Right ventricle myocardium superior (tissue), 1 donor: Measurements from ENCODE around the gene GRID1. TPM values are rescaled to one million over a fixed set of nuclear protein-coding genes. Genes with fewer than 3 reads are reported as not detected.
"Not testable (repeated sequence)": the region's sequence is repeated elsewhere in the genome, so short reads cannot be mapped to it uniquely, and the experiment has no call there.

Source experiments
- ATAC-seq: fragments of 200-7000 bp; cut with Tn5 transposase; one replicate; pipeline ENCODE4 v1.9.1; 2020; ENCODE audit warnings: mild to moderate bottlenecking; ENCODE audit not compliant: poor library complexity
- DNase-seq: peaks from one replicate; pipeline ENCODE4 v3.0.0-alpha.2; 2020
- intact Hi-C: fragments of 100-400 bp; cut with DNase I; formaldehyde crosslinking; loops from one replicate; pipeline ENCODE4 v1.11.2; 2022
- total RNA-seq: library from RNA; stranded (reverse); fragmentation: NEBNext Ultra II Directional; extraction: Animal tissue kit (Norgen Biotek cat#: 25700); gene quantifications from one replicate; pipeline ENCODE4 v1.2.1, GENCODE V29; 2021
- donor health status: DM: no; HTN: yes; CAD: no; lungs with severe emphysema.

Gene GRID1
- total RNA-seq, 1 donor from 2014 or later: 1.1 TPM

DNA sequence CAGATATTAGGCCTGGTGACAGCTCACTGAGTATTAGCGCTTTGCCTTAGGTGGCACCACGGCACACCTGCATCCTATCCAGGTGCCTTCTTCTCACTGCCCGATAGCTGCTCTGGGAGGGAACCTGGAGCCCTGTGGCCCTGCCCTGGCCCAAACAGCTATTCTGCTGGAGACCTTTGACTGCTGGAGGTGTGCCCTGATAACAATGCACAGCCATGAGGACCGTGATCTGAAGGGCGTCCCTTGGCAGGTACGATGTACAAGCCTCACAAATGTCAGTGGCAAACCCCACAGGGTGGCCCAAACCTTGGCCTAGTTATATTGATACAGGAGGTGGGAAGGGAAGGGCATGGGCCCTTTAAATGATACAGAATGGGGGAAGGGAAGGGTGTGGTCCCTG is 259.5 kb downstream of the GRID1 start:
- ATAC-seq: no peak
- intact Hi-C loops: no loop called here
- DNase-seq: no peak

DNA sequence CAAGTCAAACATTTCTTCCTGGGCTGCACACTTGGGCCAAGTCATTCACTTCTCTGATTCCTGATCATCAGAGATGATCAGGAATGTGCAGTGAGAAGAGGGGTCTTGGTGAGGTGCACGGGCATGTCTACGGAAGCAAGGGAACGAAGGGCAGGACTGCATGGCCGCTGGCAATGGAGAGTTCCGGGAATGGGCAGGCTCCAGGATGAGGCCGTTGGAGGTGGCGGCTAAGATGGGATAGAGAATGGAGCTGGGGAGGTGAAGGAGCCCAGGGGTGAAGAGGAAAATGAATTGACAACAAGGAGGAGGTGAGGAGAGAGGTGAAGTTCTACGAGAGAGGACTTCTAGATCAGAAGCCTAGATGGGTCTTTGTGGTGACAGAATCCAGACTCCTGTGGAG is 260.0 kb downstream of the GRID1 start:
- ATAC-seq (no peak), DNase-seq (no peak)
- intact Hi-C loops: no loop called here

DNA sequence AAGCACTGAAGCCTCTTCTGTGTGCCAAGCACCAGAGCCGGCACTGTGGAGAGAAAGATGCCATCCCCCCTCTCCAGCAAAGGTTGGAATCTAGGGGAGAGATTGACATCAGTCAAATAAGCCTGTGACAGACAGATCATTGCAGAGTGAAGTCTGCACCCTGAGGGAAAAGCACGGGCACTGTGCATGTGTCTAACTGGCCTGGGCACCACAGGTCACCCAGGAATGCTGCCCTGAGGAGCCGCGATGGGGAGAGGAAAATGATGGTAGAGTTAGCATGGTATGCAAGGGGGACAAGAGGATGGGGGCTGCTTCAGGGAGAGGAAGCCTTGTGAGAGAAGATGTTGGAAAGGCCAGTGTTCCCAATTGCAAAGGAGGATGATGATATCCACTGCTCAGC is 261.0 kb downstream of the GRID1 start:
- DNase-seq (no peak), ATAC-seq (no peak)
- intact Hi-C loops: no loop called here

DNA sequence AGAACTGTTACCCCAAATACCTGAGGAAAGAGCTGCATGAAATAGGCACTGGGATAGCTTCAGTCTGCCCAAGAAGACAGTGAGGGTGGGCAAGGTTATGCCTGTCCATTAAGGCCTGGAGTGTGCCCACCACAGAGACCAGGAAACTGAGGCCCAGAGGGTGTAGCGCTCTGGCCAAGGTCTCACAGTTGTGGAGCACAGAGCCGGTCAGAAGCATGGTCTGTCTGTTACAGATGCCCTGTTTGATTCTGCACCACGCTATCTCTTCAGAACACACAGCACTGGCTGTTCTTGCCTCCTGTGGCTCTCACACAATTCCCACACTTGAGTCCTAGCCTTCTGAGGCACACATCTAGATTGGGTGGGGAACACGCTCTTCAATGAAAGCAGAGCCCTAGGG is 261.4 kb downstream of the GRID1 start:
- no peak for ATAC-seq
- no peak for DNase-seq
- intact Hi-C loops: no loop called here

DNA sequence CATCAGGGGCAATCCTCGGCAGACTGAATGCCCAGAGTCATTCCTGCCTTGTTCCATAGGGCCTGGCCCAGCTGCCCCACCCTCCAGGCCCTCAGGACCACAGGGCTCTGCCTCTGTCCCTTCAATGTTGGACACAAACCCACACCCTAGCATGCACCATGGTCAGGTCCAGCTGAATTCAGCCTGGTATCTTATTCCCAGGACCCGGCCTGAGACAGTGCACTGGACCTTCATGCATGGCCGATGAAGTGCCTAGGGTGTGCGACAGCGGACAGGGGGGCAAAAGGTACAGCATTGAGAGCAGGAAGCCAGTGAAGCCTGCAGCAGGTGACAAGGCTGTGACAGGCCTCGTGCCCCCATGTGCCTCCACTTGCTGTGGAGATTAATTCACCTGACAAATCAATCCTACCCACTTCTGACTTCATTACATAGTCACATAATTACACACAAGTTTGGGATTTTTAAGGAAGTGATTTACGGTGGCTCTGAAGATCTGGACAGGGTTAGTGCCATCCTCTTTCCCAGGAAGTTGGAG is 261.9 kb downstream of the GRID1 start:
- no peak for ATAC-seq
- no peak for DNase-seq
- intact Hi-C loops: no loop called here

DNA sequence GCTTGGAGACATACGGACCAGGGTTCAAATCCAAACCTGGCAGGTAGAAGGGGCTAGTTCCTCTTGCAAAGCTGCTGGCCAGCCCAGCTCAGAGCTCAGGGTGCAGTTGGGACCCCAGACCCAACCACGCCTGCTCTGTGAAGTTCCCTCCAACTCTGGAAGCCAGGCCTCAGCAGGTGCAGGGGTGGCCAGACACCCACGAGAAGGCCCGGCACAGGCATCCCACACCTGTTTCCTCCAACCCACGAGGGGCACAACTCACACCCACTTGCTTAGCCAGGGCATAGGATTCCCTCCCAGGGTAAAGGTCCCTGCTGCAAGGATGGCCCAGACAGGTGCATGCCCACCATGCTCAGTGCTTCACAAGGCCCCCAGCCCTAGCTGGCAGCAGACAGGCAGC is 262.4 kb downstream of the GRID1 start:
- DNase-seq: no peak

DNA sequence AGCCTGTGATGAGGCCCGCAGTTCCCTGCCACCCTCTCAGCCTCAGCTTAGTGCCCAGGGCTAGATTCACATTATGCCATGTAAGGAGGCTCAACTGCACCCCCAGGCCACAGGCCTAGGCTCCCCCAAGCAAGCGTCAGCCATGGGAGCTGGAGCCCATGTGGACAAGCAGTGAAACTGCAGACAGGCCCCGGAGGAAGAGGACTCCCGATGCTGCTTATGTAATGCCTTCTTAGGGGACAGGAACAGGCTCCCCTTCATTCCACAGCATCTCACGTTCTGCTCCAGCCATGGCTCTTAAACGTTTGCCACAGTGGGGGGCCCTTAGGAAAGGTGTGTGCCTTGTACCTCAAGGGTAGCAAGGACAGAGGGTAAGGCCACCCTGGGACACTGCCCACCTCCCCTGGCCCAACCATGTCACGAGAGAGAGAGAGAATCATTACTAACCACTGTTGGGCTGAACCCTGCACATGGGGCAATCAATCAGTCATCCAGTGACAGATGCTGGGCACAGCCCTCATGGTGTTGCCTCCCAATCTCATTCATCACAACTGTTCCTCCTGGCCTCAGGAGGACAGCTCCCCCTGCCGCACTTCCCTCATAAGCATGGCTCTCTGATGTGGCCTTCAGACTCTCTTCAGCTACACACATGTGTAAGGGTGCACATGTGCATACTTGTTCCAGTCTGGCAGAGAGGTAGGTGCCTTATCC is 263.0 kb downstream of the GRID1 start:
- intact Hi-C loops: no loop called here

More for the DNA sequence above, 262.4 kb downstream of the GRID1 start:
- intact Hi-C loops: no loop called here
- no peak for ATAC-seq

DNA sequence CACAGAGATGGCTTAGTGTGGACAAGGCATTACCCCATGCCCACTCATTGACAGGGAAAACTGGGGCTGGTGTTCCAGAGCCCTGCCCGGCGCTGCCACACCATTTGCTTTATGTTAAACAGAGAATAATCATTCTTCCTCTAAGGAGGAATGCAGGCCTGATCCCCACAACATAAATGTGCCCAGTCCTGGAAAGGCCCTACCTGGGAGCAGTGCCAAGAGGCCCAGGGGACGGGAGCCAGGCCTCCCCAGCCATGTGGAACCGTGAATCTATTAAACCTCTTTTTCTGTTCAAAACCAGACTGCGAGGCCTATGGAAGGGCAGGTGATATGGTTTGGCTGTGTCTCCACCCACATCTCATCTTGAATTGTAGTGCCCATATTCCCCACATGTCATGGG is 264.1 kb downstream of the GRID1 start:
- intact Hi-C loops: no loop called here
- DNase-seq (no peak), ATAC-seq (no peak)

More for the DNA sequence above, 263.0 kb downstream of the GRID1 start:
- DNase-seq (no peak), ATAC-seq (no peak)

DNA sequence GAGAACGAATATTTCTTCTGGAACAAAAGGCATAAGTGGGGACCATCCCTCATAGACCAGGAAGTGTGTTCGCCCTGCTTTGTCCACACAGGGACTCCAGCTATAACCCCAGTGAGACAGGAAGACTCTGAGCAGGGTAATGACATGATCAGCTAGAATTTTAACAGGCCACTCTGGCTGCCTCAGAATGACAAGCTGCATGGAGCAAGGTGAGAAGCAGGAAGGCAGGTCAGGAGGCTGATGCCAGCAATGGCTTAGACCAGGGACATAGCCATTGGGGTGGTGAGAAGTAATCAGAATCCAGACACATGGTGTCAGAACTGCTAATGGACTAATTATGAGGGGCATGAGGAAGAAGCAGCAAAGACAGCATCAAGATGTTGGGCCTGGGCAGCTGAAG is 264.6 kb downstream of the GRID1 start:
- no peak for ATAC-seq
- DNase-seq: no peak
- intact Hi-C loops: no loop called here

DNA sequence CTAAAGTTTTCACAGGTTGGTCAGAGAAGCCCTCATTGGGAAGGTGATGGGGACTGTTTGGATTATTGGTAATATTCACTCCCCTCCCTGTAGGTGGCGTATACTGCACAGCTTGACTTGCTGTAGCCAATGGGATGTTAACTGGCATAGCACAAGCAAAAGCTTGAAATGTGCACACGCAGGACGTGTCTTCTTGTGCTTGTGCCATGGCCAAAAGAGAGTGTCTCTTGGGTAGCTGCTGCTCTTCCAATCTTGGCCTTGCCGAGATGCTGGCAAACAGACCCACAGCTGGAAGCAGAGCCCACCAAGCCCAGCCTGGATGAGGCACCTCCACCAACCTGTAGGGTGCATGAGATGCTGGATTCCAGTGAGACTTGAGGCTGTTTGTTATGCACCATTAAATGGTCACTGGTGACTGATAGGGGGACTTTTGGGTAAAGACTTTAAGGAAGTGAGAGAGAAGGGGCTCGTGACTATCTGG is 266.0 kb downstream of the GRID1 start:
- ATAC-seq (peak; percentile 41), DNase-seq (no peak)
- intact Hi-C loops: no loop called here

DNA sequence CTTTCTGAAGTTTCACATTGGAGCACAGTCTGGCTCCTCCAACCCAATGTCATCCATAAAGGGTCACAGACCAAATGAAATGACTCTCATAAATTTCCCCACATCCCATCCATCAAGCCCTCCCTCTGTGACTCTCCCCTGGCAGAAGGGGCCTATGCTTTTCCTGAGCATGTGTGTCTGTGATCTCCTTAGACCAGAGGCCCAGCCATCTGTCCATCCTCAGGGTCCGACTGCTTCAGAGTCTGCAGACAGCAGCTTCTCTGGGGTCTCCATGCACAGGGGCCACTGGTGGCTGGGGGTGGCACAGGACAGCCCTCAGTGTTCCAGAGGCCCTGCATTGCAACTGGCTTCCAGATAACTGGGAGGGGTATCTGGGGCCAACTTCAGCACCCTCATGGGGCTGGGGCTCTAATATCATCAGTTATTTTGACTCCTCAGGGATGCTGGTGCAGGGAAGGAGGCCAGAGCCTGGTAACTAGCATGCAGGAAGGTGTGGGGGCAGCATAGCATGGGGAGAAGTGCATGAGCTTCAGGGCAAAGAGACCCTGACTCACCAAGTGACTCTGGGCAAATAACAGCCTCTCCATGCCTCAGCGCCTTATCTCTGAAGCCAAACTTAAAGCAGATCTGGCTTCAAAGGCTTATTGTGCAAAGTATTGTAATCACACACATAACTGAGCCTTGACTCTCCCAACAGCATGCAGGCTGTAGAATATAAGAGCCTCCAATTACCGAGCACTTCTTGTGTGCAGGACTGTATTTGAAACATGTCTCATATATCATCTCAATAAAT is 266.9 kb downstream of the GRID1 start:
- no peak for DNase-seq
- intact Hi-C loops: no loop called here
- no peak for ATAC-seq

DNA sequence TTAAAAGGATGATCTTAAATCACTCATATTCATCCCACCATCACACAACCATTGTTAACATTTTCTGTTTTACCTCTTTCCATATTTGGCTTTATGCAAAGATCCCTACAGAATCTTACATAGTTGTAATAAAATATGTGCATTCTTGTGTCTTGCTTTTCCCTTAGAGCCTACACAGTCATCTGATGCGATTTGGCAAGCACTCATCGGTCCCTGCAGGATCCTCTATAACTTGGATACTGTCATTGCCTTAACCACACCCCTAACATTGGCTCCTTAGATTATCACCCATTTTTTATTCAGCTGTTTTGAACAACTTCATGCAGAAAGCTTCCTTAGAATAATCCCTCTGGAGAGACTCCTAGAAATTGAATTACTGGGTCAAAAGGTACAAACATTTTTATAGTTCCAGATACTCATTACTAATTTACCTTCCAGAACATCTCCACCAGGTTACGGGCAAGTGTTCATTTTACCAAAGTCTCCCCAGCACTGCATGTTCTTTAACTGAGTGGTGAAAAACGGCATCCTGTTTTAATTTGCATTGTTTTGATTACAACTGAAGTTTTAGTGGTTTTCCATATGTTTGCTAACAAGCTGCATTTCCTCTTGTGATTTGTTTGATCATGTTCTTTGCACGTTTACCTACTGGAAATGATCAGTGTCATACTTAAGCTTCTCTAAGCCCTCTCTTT is 268.3 kb downstream of the GRID1 start:
- DNase-seq (no peak), ATAC-seq (no peak)
- intact Hi-C loops: no loop called here

DNA sequence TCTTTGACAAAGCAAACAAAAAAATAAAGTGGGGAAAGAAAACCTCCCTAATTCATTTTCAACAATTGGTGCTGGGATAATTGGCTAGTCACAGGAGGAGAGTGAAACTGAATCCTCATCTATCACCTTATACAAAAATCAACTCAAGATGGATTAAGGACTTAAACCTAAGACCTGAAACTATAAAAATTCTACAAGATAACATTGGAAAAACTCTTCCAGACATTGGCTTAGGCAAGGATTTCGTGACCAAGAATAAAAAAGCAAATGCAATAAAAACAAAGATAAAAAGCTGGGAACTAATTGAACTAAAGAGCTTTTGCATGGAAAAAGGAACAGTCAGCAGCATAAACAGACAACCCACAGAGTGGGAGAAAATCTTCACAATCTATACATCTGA is 271.5 kb downstream of the GRID1 start:
- DNase-seq, ATAC-seq, intact Hi-C loops: not testable (repeated sequence)

DNA sequence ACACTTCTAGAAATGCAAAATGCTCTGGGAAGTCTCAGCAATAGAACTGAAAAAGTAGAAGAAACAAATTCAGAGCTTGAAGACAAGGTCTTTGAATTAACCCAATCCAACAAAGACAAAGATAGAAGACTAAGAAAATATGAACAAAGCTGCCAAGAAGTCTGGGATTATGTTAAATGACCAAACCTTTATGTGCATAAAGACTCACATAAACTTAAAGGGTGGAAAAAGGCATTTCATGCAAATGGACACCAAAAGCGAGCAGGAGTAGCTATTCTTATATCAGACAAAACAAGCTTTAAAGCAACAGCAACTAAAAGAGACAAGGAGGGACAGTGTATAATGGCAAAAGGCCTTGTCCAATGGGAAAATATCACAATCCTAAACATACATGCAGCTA is 274.3 kb downstream of the GRID1 start:
- intact Hi-C loops, ATAC-seq, DNase-seq: not testable (repeated sequence)

DNA sequence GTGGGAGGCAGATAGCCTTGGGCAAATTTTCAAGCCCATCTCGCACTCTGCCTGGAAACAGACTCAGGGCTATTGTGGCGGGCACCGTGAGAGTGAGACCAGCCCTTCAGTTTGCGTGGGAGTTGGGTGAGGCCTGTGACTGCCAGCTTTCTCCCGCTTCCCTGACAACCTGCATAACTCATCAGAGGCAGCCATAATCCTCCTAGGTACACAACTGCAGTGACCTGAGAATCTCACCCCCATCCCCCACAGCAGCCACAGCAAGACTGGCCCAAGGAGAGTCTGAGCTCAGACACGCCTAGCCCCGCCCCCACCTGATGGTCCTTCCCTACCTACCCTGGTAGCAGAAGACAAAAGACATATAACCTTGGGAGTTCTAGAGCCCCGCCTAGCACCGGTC is 275.4 kb downstream of the GRID1 start:
- intact Hi-C loops: no loop called here
- no peak for ATAC-seq
- DNase-seq: no peak

DNA sequence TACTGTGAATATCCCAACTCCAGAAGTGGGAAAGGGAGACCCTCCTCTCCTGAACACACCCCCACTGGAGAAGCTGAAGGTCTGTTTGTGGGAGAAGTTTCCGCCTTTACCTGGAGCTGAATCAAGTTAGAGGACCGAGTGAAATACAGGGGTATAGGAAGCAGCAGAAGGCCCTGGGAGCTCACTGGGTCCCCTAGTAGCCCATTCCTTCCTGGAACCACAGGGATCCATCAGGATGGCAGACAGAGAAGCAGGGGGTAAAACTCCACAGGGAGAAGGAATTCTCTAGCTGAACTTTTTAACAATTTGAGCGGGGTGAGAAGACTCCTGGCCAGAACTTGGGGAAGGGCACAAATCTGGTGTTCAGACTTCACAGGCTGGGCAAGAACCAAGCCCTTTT is 275.8 kb downstream of the GRID1 start:
- intact Hi-C loops: no loop called here
- no peak for DNase-seq
- ATAC-seq: no peak

DNA sequence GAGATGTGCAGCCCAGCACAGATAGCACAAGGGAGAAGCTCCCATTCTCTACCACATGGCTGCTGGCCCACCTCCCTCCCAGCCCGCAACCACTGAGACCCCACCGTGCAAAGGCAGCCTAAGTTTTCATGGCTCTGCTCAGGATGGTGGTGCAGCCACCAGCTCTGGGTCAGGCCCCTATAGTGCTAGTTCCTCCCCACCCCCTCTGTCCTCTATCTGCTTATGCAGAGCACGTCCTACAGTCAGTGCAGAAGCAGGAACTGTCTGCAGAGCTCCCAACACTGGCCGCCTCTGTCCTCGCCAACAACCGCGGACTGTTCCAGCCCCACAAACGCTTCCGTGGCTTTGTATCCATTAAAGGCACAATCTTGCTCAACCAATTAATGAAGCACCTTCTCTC is 278.9 kb downstream of the GRID1 start:
- DNase-seq: no peak
- intact Hi-C loops: no loop called here
- ATAC-seq: no peak

DNA sequence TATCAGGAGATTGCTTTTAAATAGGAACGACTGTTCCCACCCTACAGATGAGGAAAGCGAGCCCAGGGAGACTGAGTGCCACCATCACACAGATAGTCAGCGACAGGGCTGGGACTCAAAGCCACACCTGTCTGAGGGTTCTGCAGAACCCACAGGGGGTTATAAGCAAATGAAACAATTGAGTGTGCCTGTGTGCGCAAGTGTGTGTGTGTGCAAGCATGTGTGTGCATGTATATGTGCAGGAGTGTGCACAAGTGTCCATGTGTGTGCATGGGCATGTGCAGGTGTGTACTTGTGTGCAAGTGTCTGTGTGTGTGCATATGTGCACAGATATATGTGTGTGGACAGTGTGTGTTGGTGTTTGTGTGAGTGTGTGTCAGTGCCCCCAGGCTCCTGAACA is 280.2 kb downstream of the GRID1 start:
- ATAC-seq: no peak
- no peak for DNase-seq
- intact Hi-C loops: no loop called here

DNA sequence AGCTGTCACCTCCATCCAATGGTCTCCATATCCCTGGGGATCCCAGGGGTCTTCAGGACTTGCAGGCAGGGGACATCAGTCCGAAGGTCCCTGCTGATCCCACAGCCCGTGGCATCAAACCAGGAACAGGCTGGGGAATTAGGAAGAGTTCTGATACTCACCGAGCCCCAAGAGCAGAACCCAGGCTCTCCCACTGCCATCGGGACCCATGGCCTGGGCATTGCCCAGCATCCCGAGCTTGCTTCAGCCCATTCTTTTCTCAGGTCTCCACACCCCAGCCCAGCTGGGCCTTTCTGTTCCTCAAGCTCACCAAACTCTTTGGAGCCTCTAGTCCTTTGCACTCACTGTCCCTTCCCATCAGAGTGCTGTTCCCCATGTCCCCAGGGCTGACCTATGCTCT is 280.9 kb downstream of the GRID1 start:
- intact Hi-C loops: no loop called here
- no peak for ATAC-seq
- DNase-seq: no peak
